MM.1S (cell line): ENCODE measurements around the gene SNX18.

Experiments used
- EZH2phosphoT487 ChIP-seq: fragments of 300-600 bp; sonication (generic); IDR thresholded peaks from 2 replicates; pipeline ENCODE4 v1.6.1; 2018; ENCODE audit warnings: antibody characterized with exemption, low read length
- TF ChIP-seq, protein P1 (sequence below): fragments of 300-600 bp; sonication (generic); IDR thresholded peaks from 2 replicates; pipeline ENCODE4 v1.5.1; 2016; ENCODE audit warnings: antibody characterized with exemption, low read length, mixed read lengths

DNA sequence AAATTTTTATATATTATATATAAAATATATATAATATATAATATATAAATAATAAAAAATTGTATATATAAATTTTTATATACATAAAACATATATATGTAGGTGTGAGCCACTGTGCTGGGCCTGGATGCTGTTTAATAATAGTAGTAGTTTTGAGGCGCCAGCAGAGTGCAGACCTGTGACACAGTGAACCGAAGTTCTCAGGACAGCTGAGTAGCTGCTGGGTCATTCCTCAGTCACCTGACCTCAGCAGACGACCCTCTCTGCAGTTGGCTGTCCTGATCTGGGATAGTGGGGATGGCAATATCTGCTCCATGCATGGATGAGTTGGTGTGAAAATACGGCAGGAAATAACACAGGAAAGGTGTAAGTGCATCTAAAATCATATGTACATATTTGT is 3.3 kb upstream of the SNX18 start:
- TF ChIP-seq, protein P1, sequence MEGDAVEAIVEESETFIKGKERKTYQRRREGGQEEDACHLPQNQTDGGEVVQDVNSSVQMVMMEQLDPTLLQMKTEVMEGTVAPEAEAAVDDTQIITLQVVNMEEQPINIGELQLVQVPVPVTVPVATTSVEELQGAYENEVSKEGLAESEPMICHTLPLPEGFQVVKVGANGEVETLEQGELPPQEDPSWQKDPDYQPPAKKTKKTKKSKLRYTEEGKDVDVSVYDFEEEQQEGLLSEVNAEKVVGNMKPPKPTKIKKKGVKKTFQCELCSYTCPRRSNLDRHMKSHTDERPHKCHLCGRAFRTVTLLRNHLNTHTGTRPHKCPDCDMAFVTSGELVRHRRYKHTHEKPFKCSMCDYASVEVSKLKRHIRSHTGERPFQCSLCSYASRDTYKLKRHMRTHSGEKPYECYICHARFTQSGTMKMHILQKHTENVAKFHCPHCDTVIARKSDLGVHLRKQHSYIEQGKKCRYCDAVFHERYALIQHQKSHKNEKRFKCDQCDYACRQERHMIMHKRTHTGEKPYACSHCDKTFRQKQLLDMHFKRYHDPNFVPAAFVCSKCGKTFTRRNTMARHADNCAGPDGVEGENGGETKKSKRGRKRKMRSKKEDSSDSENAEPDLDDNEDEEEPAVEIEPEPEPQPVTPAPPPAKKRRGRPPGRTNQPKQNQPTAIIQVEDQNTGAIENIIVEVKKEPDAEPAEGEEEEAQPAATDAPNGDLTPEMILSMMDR, result no peak
- TF ChIP-seq EZH2phosphoT487, result no peak
